Uterus (tissue), 4 donors: ENCODE measurements around the gene THSD1. TPM values are rescaled to one million over a fixed set of nuclear protein-coding genes. Genes with fewer than 3 reads are reported as not detected.

Source experiments
- DNase-seq, 2 donors: peaks; one replicate each; pipeline ENCODE4 v3.0.0-alpha.2; 2019 to 2020
- H3K27ac ChIP-seq, 2 donors: fragments of 200-600 bp; sonication (generic); 1 replicate in 1 of 2; 2 replicates in 1 of 2; pipeline ENCODE4 v1.5.1; 2016 to 2018
- H3K27me3 ChIP-seq, 2 donors: fragments of 200-600 bp; sonication (generic); one replicate each; pipeline ENCODE4 v1.5.1; 2018 to 2019; ENCODE audit warnings: control low read depth in 1 of 2
- H3K36me3 ChIP-seq, 2 donors: fragments of 200-600 bp; sonication (generic); one replicate each; pipeline ENCODE4 v1.5.1; 2019; ENCODE audit warnings: control low read depth in 1 of 2
- H3K4me1 ChIP-seq, 2 donors: fragments of 200-600 bp; sonication (generic); one replicate each; pipeline ENCODE4 v1.5.1; 2018 to 2019; ENCODE audit warnings: control low read depth in 1 of 2
- H3K4me3 ChIP-seq, 2 donors: fragments of 200-600 bp; sonication (generic); 1 replicate in 1 of 2; 2 replicates in 1 of 2; pipeline ENCODE4 v1.5.1; 2018 to 2019; ENCODE audit warnings: mild to moderate bottlenecking in 1 of 2
- H3K9me3 ChIP-seq, 2 donors: fragments of 200-600 bp; sonication (generic); one replicate each; pipeline ENCODE4 v1.5.1; 2019; ENCODE audit warnings: control low read depth in 1 of 2
- CTCF ChIP-seq, 4 experiments: fragments of 200-600 bp in 2 of 4; fragments of 450-650 bp in 2 of 4; sonication (generic) in 2 of 4; IDR thresholded peaks; one replicate each; pipeline ENCODE4 v1.5.1; 2016 to 2019; ENCODE audit warnings: antibody characterized with exemption in 4 of 4, mild to moderate bottlenecking in 2 of 4, moderate library complexity in 1 of 4
- POLR2A ChIP-seq, 2 donors: fragments of 450-650 bp; IDR thresholded peaks; one replicate each; pipeline ENCODE4 v1.6.1; 2016; ENCODE audit warnings: antibody characterized with exemption in 2 of 2, mild to moderate bottlenecking in 1 of 2, moderate library complexity in 1 of 2
- intact Hi-C: fragments of 100-400 bp; cut with DNase I; formaldehyde crosslinking; loops from one replicate; pipeline ENCODE4 v1.15.1; 2023; ENCODE audit warnings: low total_unique reads
- total RNA-seq, 4 donors: library from RNA; depleted of rRNA in 3 of 4; stranded (reverse); fragments of >200 nt in 3 of 4; gene quantifications; one replicate each; pipeline versions ENCODE4 v1.1.0 to v1.2.4, GENCODE V29; 2014 to 2023
- donor health status: DM: yes; HTN: yes; CAD: no.

The THSD1 gene
- total RNA-seq, 4 donors from 2014 or later = 5.3 to 31.2 (median 20.1) TPM

- Histone ChIP-seq H3K27me3 (no peaks in the 10 kb centered on the region), H3K9me3 (no peaks in the 10 kb centered on the region), H3K4me3 (no peak overlapping the region), H3K36me3 (no peaks in the 10 kb centered on the region), H3K4me1 (no peaks in the 10 kb centered on the region), H3K27ac (no peak overlapping the region)
- intact Hi-C loops = no loop called here
- TF ChIP-seq CTCF (IDR thresholded peaks at IDR 0.05) (no peak), POLR2A (IDR thresholded peaks at IDR 0.05) (no peak)
- no peak for DNase-seq
Observed at GRCh38 chr13:52447354-52447753, 41.4 kb upstream of the THSD1 start.

GRCh38 chr13:52446265-52446664 lies 40.3 kb upstream of the THSD1 start:
- H3K4me1 ChIP-seq = no peaks in the 10 kb centered on the region
- H3K27me3 ChIP-seq = no peaks in the 10 kb centered on the region
- intact Hi-C loops = no loop called here
- no peaks in the 10 kb centered on the region for H3K36me3 ChIP-seq
- TF ChIP-seq POLR2A (IDR thresholded peaks at IDR 0.05) = no peak
- TF ChIP-seq CTCF (IDR thresholded peaks at IDR 0.05) = no peak
- no peak for DNase-seq
- no peaks in the 10 kb centered on the region for H3K9me3 ChIP-seq
- no peak overlapping the region for H3K27ac ChIP-seq
- no peak overlapping the region for H3K4me3 ChIP-seq

- DNase-seq = no peak
- H3K4me3 ChIP-seq = no peak overlapping the region
- intact Hi-C loops = no loop called here
- H3K4me1 ChIP-seq = no peaks in the 10 kb centered on the region
- H3K27me3 ChIP-seq = no peaks in the 10 kb centered on the region
- no peaks in the 10 kb centered on the region for H3K9me3 ChIP-seq
- TF ChIP-seq CTCF (IDR thresholded peaks at IDR 0.05) (no peak), POLR2A (IDR thresholded peaks at IDR 0.05) (no peak)
- no peak overlapping the region for H3K27ac ChIP-seq
- no peaks in the 10 kb centered on the region for H3K36me3 ChIP-seq
Observed at GRCh38 chr13:52432456-52432855, 26.5 kb upstream of the THSD1 start.

- Histone ChIP-seq H3K9me3 (no peaks in the 10 kb centered on the region), H3K27me3 (no peaks in the 10 kb centered on the region), H3K36me3 (no peaks in the 10 kb centered on the region), H3K4me3 (no peak overlapping the region), H3K4me1 (no peaks in the 10 kb centered on the region), H3K27ac (no peak overlapping the region)
- DNase-seq = no peak
- no peak for TF ChIP-seq POLR2A (IDR thresholded peaks at IDR 0.05)
- no peak for TF ChIP-seq CTCF (IDR thresholded peaks at IDR 0.05)
- intact Hi-C loops = no loop called here
Observed at GRCh38 chr13:52428295-52428694, 22.3 kb upstream of the THSD1 start.

- intact Hi-C loops = no loop called here
- no peak for DNase-seq
- TF ChIP-seq POLR2A (IDR thresholded peaks at IDR 0.05) (no peak), CTCF (IDR thresholded peaks at IDR 0.05) (no peak)
Observed at GRCh38 chr13:52421216-52421615, 15.2 kb upstream of the THSD1 start.

More at GRCh38 chr13:52421216-52421615, 15.2 kb upstream of the THSD1 start:
- Histone ChIP-seq H3K9me3 (no peaks in the 10 kb centered on the region), H3K36me3 (peaks cover 0 to 3% of the 10 kb centered on the region in 2 donors), H3K27ac (no peak overlapping the region), H3K27me3 (no peaks in the 10 kb centered on the region), H3K4me3 (no peak overlapping the region), H3K4me1 (no peaks in the 10 kb centered on the region)
